A549 (cell line): ENCODE results near the gene TBX2. TPM values are rescaled to one million over a fixed set of nuclear protein-coding genes. Genes with fewer than 3 reads are reported as not detected.

ENCODE experiments used
- ATAC-seq, 2 experiments: fragments of 200-7000 bp in 1 of 2; fragments of >200 bp in 1 of 2; cut with Nextera tagmentation in 1 of 2; cut with Tn5 transposase in 1 of 2; 3 replicates each; pipeline versions ENCODE4 v1.8.0 to v1.9.1; 2018 to 2020; ENCODE audit warnings: mild to moderate bottlenecking in 1 of 2, moderate library complexity in 1 of 2
- CTCF ChIA-PET: fragments of 300-600 bp; sonication (Branson Sonifier 250); formaldehyde crosslinking; extraction: SDS; loops from one replicate; lab custom pipeline; 2021; ENCODE audit warnings: antibody characterized with exemption, inconsistent platforms; lab: Yijun Ruan, JAX
- POLR2A ChIA-PET: fragments of 350-600 bp; formaldehyde crosslinking; extraction: SDS; loops from one replicate; lab custom pipeline; 2021; ENCODE audit warnings: antibody characterized with exemption, inconsistent platforms; lab: Yijun Ruan, JAX
- DNase-seq, 2 experiments: peaks; one replicate each; pipeline versions ENCODE4 v3.0.0 to v3.0.0-alpha.2; 2011 to 2016; ENCODE audit warnings: low read depth in 1 of 2, low spot score in 1 of 2
- FAIRE-seq: peaks from 2 replicates; lab custom pipeline; 2011; peaks lifted over from hg19 to GRCh38; lab: Jason Lieb, UNC
- H3K27ac ChIP-seq, 2 experiments: fragments of >200 bp; sonication (Bioruptor Twin); formaldehyde crosslinking; 3 replicates each; pipeline ENCODE4 v1.5.1; 2016 to 2017
- H3K4me1 ChIP-seq: fragments of >200 bp; sonication (Bioruptor Twin); formaldehyde crosslinking; 3 replicates; pipeline ENCODE4 v1.6.1; 2016
- H3K4me2 ChIP-seq: fragments of >200 bp; sonication (Bioruptor Twin); formaldehyde crosslinking; 3 replicates; pipeline ENCODE4 v1.6.1; 2016
- H3K4me3 ChIP-seq: fragments of >200 bp; sonication (Bioruptor Twin); formaldehyde crosslinking; 3 replicates; pipeline ENCODE4 v1.5.1; 2016
- H3K9me3 ChIP-seq: fragments of >200 bp; sonication (Bioruptor Twin); formaldehyde crosslinking; 3 replicates; pipeline ENCODE4 v1.6.1; 2016
- BCL3 ChIP-seq: fragments of >200 bp; sonication (Bioruptor Twin); formaldehyde crosslinking; IDR thresholded peaks from 3 replicates; pipeline ENCODE4 v1.6.1; 2016
- CHD2 ChIP-seq: fragments of 150-350 bp; IDR thresholded peaks from 2 replicates; pipeline ENCODE4 v1.6.1; 2014; ENCODE audit warnings: low read length; ENCODE audit not compliant: partially characterized antibody
- CHD4 ChIP-seq: fragments of 200-600 bp; sonication (generic); IDR thresholded peaks from 2 replicates; pipeline ENCODE4 v1.6.1; 2016; ENCODE audit warnings: antibody characterized with exemption, mild to moderate bottlenecking, borderline replicate concordance
- CTCF ChIP-seq: fragments of >200 bp; sonication (Bioruptor Twin); formaldehyde crosslinking; IDR thresholded peaks from 3 replicates; pipeline ENCODE4 v1.5.1; 2016
- E2F6 ChIP-seq: IDR thresholded peaks from 2 replicates; pipeline ENCODE4 v1.6.1; 2012; ENCODE audit warnings: low read depth, borderline replicate concordance
- EHF ChIP-seq: fragments of 250-450 bp; sonication (Bioruptor Pico); IDR thresholded peaks from 2 replicates; pipeline ENCODE4 v1.5.0; 2020; ENCODE audit warnings: mild to moderate bottlenecking
- FOSB ChIP-seq: fragments of 250-450 bp; sonication (Bioruptor Pico); IDR thresholded peaks from 2 replicates; pipeline ENCODE4 v1.5.0; 2020; ENCODE audit warnings: mild to moderate bottlenecking, moderate library complexity
- FOXS1 ChIP-seq: fragments of 250-450 bp; sonication (Bioruptor Pico); IDR thresholded peaks from 2 replicates; pipeline ENCODE4 v1.5.0; 2020; ENCODE audit warnings: mild to moderate bottlenecking, moderate library complexity
- HEYL ChIP-seq: fragments of 250-450 bp; sonication (Bioruptor Pico); IDR thresholded peaks from 2 replicates; pipeline ENCODE4 v1.8.0; 2021; ENCODE audit warnings: mild to moderate bottlenecking, moderate library complexity
- HMGXB4 ChIP-seq: fragments of 250-450 bp; sonication (Bioruptor Pico); IDR thresholded peaks from 2 replicates; pipeline ENCODE4 v1.5.0; 2021; ENCODE audit warnings: mild to moderate bottlenecking, moderate library complexity, borderline replicate concordance
- HOXB13 ChIP-seq: fragments of 250-450 bp; sonication (Bioruptor Pico); IDR thresholded peaks from 2 replicates; pipeline ENCODE4 v1.5.0; 2020; ENCODE audit warnings: low read depth, mild to moderate bottlenecking, moderate library complexity
- JUN ChIP-seq, 2 experiments: fragments of >200 bp; sonication (Bioruptor Twin); formaldehyde crosslinking; IDR thresholded peaks; 2 replicates in 1 of 2; 3 replicates in 1 of 2; pipeline ENCODE4 v1.6.1; 2016 to 2017
- MAX ChIP-seq: IDR thresholded peaks from 2 replicates; pipeline ENCODE4 v1.6.1; 2012
- MAZ ChIP-seq: fragments of 150-350 bp; IDR thresholded peaks from 2 replicates; pipeline ENCODE4 v1.6.1; 2014; ENCODE audit warnings: antibody characterized with exemption, low read depth, low read length, borderline replicate concordance
- MYC ChIP-seq: IDR thresholded peaks from 2 replicates; pipeline ENCODE4 v1.6.1; 2012; ENCODE audit warnings: mild to moderate bottlenecking, inconsistent platforms, low read length, improper control_type of control experiment, borderline replicate concordance
- PBX3 ChIP-seq: IDR thresholded peaks from 2 replicates; pipeline ENCODE4 v1.6.1; 2012
- POLR2A ChIP-seq: IDR thresholded peaks from 2 replicates; pipeline ENCODE4 v1.6.1; 2012; ENCODE audit warnings: mild to moderate bottlenecking, low read length
- POLR2AphosphoS2 ChIP-seq: conservative IDR thresholded peaks from 2 replicates; pipeline ENCODE4 v1.6.1; 2012; ENCODE audit warnings: low read length, improper control_type of control experiment, inconsistent platforms
- RAD21 ChIP-seq, 2 experiments: fragments of >200 bp in 1 of 2; sonication (Bioruptor Twin) in 1 of 2; formaldehyde crosslinking in 1 of 2; IDR thresholded peaks in 1 of 2; conservative IDR thresholded peaks in 1 of 2; 2 replicates in 1 of 2; 3 replicates in 1 of 2; pipeline ENCODE4 v1.6.1; 2012 to 2018; ENCODE audit warnings: inconsistent platforms in 1 of 2
- RCOR1 ChIP-seq: fragments of 150-350 bp; IDR thresholded peaks from 2 replicates; pipeline ENCODE4 v1.6.1; 2014; ENCODE audit warnings: antibody characterized with exemption, low read length, low read depth
- RNF2 ChIP-seq: fragments of 200-600 bp; sonication (generic); IDR thresholded peaks from 2 replicates; pipeline ENCODE4 v1.6.1; 2016; ENCODE audit warnings: low read depth, mild to moderate bottlenecking, antibody characterized with exemption, moderate library complexity, borderline replicate concordance
- SMC3 ChIP-seq: fragments of >200 bp; sonication (Bioruptor Twin); formaldehyde crosslinking; IDR thresholded peaks from 3 replicates; pipeline ENCODE4 v1.6.1; 2018; ENCODE audit warnings: inconsistent platforms
- SREBF2 ChIP-seq: fragments of 450-650 bp; IDR thresholded peaks from 2 replicates; pipeline ENCODE4 v1.6.1; 2014; ENCODE audit warnings: mild to moderate bottlenecking, moderate library complexity
- TP53 ChIP-seq: fragments of 250-450 bp; sonication (Bioruptor Pico); IDR thresholded peaks from 2 replicates; pipeline ENCODE4 v1.5.0; 2021; ENCODE audit warnings: mild to moderate bottlenecking, moderate library complexity
- USF2 ChIP-seq: fragments of 450-650 bp; IDR thresholded peaks from 2 replicates; pipeline ENCODE4 v1.6.1; 2014; ENCODE audit warnings: antibody characterized with exemption
- WGBS: methylation state at CpG from one replicate; pipeline ENCODE4 v1.1.6; 2017; ENCODE audit errors: missing lambda C conversion rate; 5-methylcytosine and 5-hydroxymethylcytosine counted together
- polyA plus RNA-seq, 4 experiments: library from polyadenylated mRNA; depleted of rRNA in 3 of 4; stranded (reverse); fragments of >200 nt; fragmentation: RNase III in 1 of 4; extraction: RNeasy Plus Mini Kit Qiagen cat#74134 plus additional on column Dnase treatment in 1 of 4; gene quantifications; 2 replicates in 3 of 4; 3 replicates in 1 of 4; pipeline ENCODE4 v1.2.3, GENCODE V29; 2011 to 2017

TBX2 gene
- polyA plus RNA-seq, 2 of the 4 experiments (the other 2 are of a cell fraction) = 0.71 to 2.3 TPM

- WGBS = 82% methylated on average over 52 of the region's 75 CpGs
- POLR2A ChIA-PET = interaction anchor here (0.6 to 2.9 kb wide), 10 partner anchors 13 to 691 kb away, joined by 3 to 21 read pairs (median 3); no protein-coding TSS in a partner anchor
- peak overlapping the region; percentile 85 to 91 for H3K27ac ChIP-seq
- H3K9me3 ChIP-seq = 0 out of 3 replicates have a peak, but pooled peaks cover 8% of the 10 kb centered on the region
- TF ChIP-seq CTCF (no peak), RNF2 (peak; percentile 27; the same call in 1 of the 2 replicates), RCOR1 (no peak), PBX3 (no peak), MAZ (no peak), CHD4 (peak; percentile 54; the same call in 1 of the 2 replicates), MYC (no peak), FOSB (CRISPR knock-in tag) (no peak), CHD2 (no peak), POLR2A (no peak)
- peak in 1 of 2 experiments; percentile 49 for DNase-seq
- peak; percentile 6 to 29; a peak in 4 of 6 replicates for ATAC-seq
- no peak for FAIRE-seq
- peak overlapping the region; percentile 58 for H3K4me3 ChIP-seq
- H3K4me2 ChIP-seq = peak overlapping the region; percentile 85
- CTCF ChIA-PET = interaction anchor here (0.5 to 19.8 kb wide), 120 partner anchors 9 to 1010 kb away, joined by 3 to 357 read pairs (median 4); partner anchors contain the start of genes NACA2 and TBX2
- peaks cover 10% of the 10 kb centered on the region for H3K4me1 ChIP-seq
These were observed 11.9 kb downstream of the TBX2 start for GRCh38 chr17:61411261-61412142.

GRCh38 chr17:61412143-61412859, 12.7 kb downstream of the TBX2 start:
- peak overlapping the region; percentile 85 for H3K4me2 ChIP-seq
- peak; percentile 55 to 80 for ATAC-seq
- peaks cover 15% of the 10 kb centered on the region for H3K4me1 ChIP-seq
- H3K4me3 ChIP-seq = peak overlapping the region; percentile 58
- under 1% methylated on average over 22 of the region's 69 CpGs for WGBS
- ChIA-PET POLR2A (interaction anchor here (0.6 to 2.9 kb wide), 11 partner anchors 12 to 692 kb away, joined by 3 to 21 read pairs (median 3); no protein-coding TSS in a partner anchor), CTCF (interaction anchor here (0.5 to 19.8 kb wide), 122 partner anchors 9 to 1010 kb away, joined by 3 to 357 read pairs (median 4); partner anchors contain the start of genes NACA2 and TBX2)
- FAIRE-seq = no peak
- 0 out of 3 replicates have a peak, but pooled peaks cover 8% of the 10 kb centered on the region for H3K9me3 ChIP-seq
- DNase-seq = peak; percentile 82 to 90
- H3K27ac ChIP-seq = peak overlapping the region; percentile 85 to 91
- peak; percentile 36; the same call in 1 of the 2 replicates for TF ChIP-seq CHD4
- TF ChIP-seq E2F6 = peak; percentile 93
- TF ChIP-seq SREBF2 = no peak
- TF ChIP-seq JUN (IDR thresholded peaks at IDR 0.05) = peak in 1 of 2 experiments; percentile 63; a peak in 3 of 5 replicates
- no peak for TF ChIP-seq HEYL (CRISPR knock-in tag)
- TF ChIP-seq FOSB (CRISPR knock-in tag) = no peak
- TF ChIP-seq FOXS1 = no peak
- no peak for TF ChIP-seq USF2
- TF ChIP-seq BCL3 = 0 out of 3 replicates have a peak, but pooled peaks have one; percentile 22
- TF ChIP-seq TP53 (CRISPR knock-in tag) = no peak
- no peak for TF ChIP-seq POLR2AphosphoS2
- TF ChIP-seq EHF (CRISPR knock-in tag) = no peak
- 0 out of 2 replicates have a peak, but pooled peaks have one; percentile 22 for TF ChIP-seq HMGXB4 (CRISPR knock-in tag)
- peak; percentile 98 to 100 for TF ChIP-seq RAD21 (conservative IDR thresholded peaks at IDR 0.05 in 1 of 2, IDR thresholded peaks at IDR 0.05 in 1 of 2)
- peak; percentile 100 for TF ChIP-seq SMC3
- TF ChIP-seq HOXB13 (CRISPR knock-in tag) = no peak; the same call in 1 of the 2 replicates
- peak; percentile 47 for TF ChIP-seq POLR2A
- TF ChIP-seq MAX = peak; percentile 67
